Effector memory CD4-positive, alpha-beta T cell (primary cell): ENCODE data around the gene RPSA.
A peak's percentile ranks its signal among the peaks of the same experiment; 100 is the strongest.

Experiments
- DNase-seq, 3 donors: peaks; one replicate each; pipeline ENCODE4 v3.0.0-alpha.2; 2020
- H3K27ac ChIP-seq: 2 replicates; pipeline ENCODE4 v1.7.0; 2013; ENCODE audit warnings: mild to moderate bottlenecking, low read length, moderate library complexity; ENCODE audit not compliant: insufficient read depth, poor library complexity, severe bottlenecking
- H3K27me3 ChIP-seq: replicated peaks from 2 replicates; pipeline ENCODE4 v1.7.0; 2013; ENCODE audit warnings: mild to moderate bottlenecking, low read length; ENCODE audit not compliant: insufficient read depth, control insufficient read depth, poor library complexity, severe bottlenecking
- H3K36me3 ChIP-seq: 2 replicates; pipeline ENCODE4 v1.7.0; 2013; ENCODE audit warnings: mild to moderate bottlenecking, low read length, moderate library complexity; ENCODE audit not compliant: control insufficient read depth, insufficient read depth
- H3K4me1 ChIP-seq: 2 replicates; pipeline ENCODE4 v1.7.0; 2013; ENCODE audit warnings: low read length, mild to moderate bottlenecking; ENCODE audit not compliant: control insufficient read depth, insufficient read depth, poor library complexity, severe bottlenecking
- H3K4me3 ChIP-seq: 2 replicates; pipeline ENCODE4 v1.7.0; 2013; ENCODE audit warnings: low read length, low read depth, mild to moderate bottlenecking; ENCODE audit not compliant: insufficient read depth, poor library complexity, severe bottlenecking
- H3K9me3 ChIP-seq: 2 replicates; pipeline ENCODE4 v1.7.0; 2013; ENCODE audit warnings: mild to moderate bottlenecking, low read length, moderate library complexity; ENCODE audit not compliant: control insufficient read depth

Gene RPSA

DNA sequence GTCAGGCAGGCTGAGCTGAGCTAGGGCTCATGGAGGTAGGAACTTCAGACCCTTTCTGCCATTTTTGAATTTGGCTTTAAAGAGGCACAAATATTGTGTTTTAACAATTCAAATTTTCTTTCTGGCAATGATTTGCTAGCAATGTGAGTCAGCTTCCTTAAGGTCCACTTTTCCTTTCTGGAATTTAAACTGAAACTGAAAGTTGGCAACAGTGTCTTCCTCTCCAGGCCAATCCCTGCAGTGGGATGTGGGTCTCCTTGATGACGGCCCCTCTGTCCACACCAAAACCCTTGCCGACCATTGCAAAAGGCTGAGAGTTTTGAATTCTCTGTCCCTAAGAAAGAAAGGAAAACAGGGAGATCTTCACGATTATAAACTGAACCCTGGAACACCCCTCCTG lies 27.1 kb downstream of the RPSA start:
- Histone ChIP-seq H3K4me1 (no peaks in the 10 kb centered on the region), H3K36me3 (no peaks in the 10 kb centered on the region), H3K27me3 (no peaks in the 10 kb centered on the region), H3K9me3 (no peaks in the 10 kb centered on the region), H3K4me3 (no peak overlapping the region), H3K27ac (no peak overlapping the region)
- DNase-seq, result no peak

GRCh38 chr3:39434574-39434973 lies 28.1 kb downstream of the RPSA start:
- no peaks in the 10 kb centered on the region for H3K9me3 ChIP-seq
- H3K4me3 ChIP-seq, result no peak overlapping the region
- H3K27me3 ChIP-seq, result no peaks in the 10 kb centered on the region
- no peak overlapping the region for H3K27ac ChIP-seq
- H3K36me3 ChIP-seq, result no peaks in the 10 kb centered on the region
- H3K4me1 ChIP-seq, result no peaks in the 10 kb centered on the region
- DNase-seq, result no peak

- H3K27ac ChIP-seq, result no peak overlapping the region
- H3K4me3 ChIP-seq, result no peak overlapping the region
- H3K36me3 ChIP-seq, result no peaks in the 10 kb centered on the region
- no peaks in the 10 kb centered on the region for H3K9me3 ChIP-seq
- H3K27me3 ChIP-seq, result no peaks in the 10 kb centered on the region
- no peak for DNase-seq
- no peaks in the 10 kb centered on the region for H3K4me1 ChIP-seq
Observed at GRCh38 chr3:39435006-39435748, 28.7 kb downstream of the RPSA start.

DNA sequence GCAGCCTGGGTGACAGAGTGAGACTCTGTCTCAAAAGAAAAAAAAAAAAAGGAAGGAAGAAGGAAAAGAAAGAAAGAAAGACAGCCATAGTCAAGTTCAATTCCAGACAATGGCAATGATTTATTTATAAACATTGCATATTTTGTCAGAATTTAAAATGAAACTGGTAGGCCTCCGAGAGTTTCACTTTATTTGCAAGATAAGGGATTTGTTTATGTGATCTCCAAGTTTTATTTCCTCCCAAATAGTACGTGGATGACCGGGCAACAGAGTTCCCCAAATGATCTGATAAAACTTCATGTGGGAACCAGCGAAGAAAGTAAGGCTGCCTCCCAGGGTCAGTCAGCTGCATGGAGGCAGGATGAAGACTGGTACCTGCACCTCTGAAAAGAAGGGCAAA lies 32.4 kb downstream of the RPSA start:
- no peaks in the 10 kb centered on the region for H3K36me3 ChIP-seq
- DNase-seq, result no peak
- H3K27ac ChIP-seq, result no peak overlapping the region
- H3K9me3 ChIP-seq, result no peaks in the 10 kb centered on the region
- no peaks in the 10 kb centered on the region for H3K27me3 ChIP-seq
- H3K4me3 ChIP-seq, result no peak overlapping the region
- H3K4me1 ChIP-seq, result no peaks in the 10 kb centered on the region

GRCh38 chr3:39440316-39440715 lies 33.8 kb downstream of the RPSA start:
- DNase-seq, result no peak
- no peak overlapping the region for H3K4me3 ChIP-seq
- H3K27ac ChIP-seq, result no peak overlapping the region
- H3K4me1 ChIP-seq, result no peaks in the 10 kb centered on the region
- no peaks in the 10 kb centered on the region for H3K27me3 ChIP-seq
- no peaks in the 10 kb centered on the region for H3K9me3 ChIP-seq
- no peaks in the 10 kb centered on the region for H3K36me3 ChIP-seq

- Histone ChIP-seq H3K4me1 (no peaks in the 10 kb centered on the region), H3K9me3 (no peaks in the 10 kb centered on the region), H3K4me3 (no peak overlapping the region), H3K27ac (no peak overlapping the region), H3K27me3 (no peaks in the 10 kb centered on the region), H3K36me3 (no peaks in the 10 kb centered on the region)
- DNase-seq, result no peak
Observed at GRCh38 chr3:39443530-39443929, 37.0 kb downstream of the RPSA start.

DNA sequence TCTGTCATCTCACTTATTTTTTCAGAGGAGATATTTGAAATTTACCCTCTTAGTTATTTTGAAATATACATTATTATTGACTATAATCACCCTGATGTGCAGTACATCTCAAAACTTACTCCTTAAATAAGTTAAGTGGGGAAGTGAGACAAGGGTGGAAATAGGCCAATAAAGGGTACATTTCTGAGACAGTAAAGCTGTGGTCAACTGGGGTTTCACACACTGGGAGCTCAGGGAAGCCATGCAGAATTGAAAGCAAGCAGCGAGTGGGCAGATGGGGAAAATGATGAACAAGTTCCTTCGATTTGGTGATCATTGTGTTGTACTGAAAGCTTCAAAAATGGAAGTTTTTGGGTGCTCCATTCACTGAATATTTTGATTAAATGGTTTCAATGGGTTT lies 39.4 kb downstream of the RPSA start:
- H3K27ac ChIP-seq, result no peak overlapping the region
- H3K36me3 ChIP-seq, result no peaks in the 10 kb centered on the region
- no peak overlapping the region for H3K4me3 ChIP-seq
- no peaks in the 10 kb centered on the region for H3K27me3 ChIP-seq
- H3K9me3 ChIP-seq, result no peaks in the 10 kb centered on the region
- DNase-seq, result no peak
- no peaks in the 10 kb centered on the region for H3K4me1 ChIP-seq

DNA sequence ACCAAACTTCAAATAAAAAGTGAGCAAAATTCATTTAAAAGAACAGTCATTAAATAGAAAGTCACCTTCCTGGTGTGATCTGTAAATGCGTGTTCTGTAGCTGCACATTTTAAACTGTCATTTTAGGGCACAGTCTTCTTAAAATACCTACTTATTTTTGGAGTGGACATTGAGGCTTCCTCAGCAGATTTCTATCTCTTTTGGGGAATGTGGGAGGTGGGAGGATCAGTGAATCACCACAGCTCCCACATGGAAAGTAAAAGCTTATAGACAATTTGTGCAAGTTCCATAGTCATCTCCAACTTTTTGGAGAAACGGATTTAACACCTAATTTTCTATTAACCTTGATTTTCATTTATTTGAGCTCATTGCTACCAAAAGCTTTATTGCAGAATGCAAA lies 39.9 kb downstream of the RPSA start:
- no peak overlapping the region for H3K27ac ChIP-seq
- no peaks in the 10 kb centered on the region for H3K36me3 ChIP-seq
- H3K9me3 ChIP-seq, result no peaks in the 10 kb centered on the region
- no peaks in the 10 kb centered on the region for H3K4me1 ChIP-seq
- H3K4me3 ChIP-seq, result no peak overlapping the region
- no peak for DNase-seq
- no peaks in the 10 kb centered on the region for H3K27me3 ChIP-seq

DNA sequence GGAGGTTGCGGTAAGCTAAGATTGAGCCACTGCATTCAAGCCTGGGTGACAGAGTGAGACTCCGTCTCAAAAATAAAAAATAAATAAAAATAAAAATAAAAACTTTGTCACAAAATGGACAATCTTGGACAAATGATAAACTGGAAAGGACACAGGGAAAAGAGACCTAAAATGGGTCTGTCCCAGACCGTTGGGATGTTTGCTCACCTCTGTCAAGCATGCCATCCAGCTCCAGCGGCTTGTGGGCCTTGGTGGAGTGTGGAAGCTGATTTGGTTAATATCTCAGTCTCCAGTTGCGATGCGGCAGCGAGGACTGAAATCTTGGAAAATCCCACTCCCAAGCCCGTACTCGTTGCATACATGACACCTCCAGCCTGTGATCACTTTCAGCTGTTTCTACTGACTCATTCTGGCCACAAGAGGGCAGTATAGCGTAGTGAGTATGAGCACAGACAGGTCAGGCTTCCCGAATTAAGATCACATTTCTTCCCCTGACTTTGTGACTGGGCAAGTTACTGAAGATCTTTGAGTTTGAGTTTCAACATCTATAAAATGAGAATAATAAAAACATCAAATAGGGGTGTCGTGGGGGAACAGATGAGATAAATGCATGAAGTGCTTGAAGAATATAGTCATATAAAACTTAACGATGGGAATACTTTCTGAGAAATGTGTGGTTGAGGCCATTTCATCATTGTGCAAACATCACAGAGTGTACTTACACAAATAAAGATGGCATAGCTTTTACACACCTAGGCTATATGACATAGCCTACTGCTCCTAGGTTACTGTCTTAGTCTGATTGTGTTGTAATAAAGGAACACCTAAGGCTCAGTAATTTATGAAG lies 41.3 kb downstream of the RPSA start:
- DNase-seq, result peak; percentile 9 to 45 (median 9)
- Histone ChIP-seq H3K4me1 (no peaks in the 10 kb centered on the region), H3K9me3 (no peaks in the 10 kb centered on the region), H3K36me3 (no peaks in the 10 kb centered on the region), H3K4me3 (no peak overlapping the region), H3K27me3 (no peaks in the 10 kb centered on the region), H3K27ac (no peak overlapping the region)

DNA sequence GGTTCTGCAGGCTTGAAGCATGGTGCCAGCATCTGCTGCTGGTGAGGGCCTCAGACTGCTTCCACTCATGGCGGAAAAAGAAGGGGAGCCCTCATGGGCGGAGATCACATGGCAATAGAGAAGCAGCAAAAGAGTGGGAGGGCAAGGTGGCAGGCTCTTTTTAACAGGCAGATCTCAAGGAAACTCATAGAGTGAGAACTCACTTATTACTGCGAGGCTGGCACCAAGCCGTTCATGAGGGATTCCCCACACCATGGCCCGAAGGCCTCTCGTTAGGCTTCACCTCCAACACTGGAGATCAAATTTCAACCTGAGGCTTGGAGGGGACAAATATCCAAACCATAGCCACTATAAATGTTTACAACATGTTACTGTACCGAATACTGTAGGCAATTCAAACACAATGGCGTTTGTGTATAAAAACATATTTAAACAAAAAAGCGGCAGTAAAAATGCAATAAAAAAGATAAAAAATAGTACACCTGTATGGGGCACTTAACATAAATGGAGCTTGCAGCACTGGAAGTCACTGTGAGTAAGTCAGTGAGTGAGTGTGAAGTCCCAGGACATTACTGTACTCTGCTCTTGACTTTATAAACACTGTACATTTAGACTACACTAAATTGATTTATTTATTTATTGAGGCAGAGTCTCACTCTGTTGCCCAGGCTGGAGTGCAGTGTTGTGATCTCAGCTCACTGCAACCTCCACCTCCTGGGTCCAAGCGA lies 42.1 kb downstream of the RPSA start:
- DNase-seq, result no peak
- Histone ChIP-seq H3K4me3 (no peak overlapping the region), H3K4me1 (no peaks in the 10 kb centered on the region), H3K27ac (no peak overlapping the region), H3K27me3 (no peaks in the 10 kb centered on the region), H3K36me3 (no peaks in the 10 kb centered on the region), H3K9me3 (no peaks in the 10 kb centered on the region)
